SW 1271 (cell line): ENCODE measurements around the gene TMEM59.

Source experiments
- DNase-seq, 2 experiments: peaks; one replicate each; lab custom pipeline; 2025; lab: John Stamatoyannopoulos, UW

Gene TMEM59

GRCh38 chr1:53982034-53982762 is 70.8 kb downstream of the TMEM59 start:
- DNase-seq: no peak

- no peak for DNase-seq
Observed at GRCh38 chr1:53981220-53981619, 71.8 kb downstream of the TMEM59 start.

DNA sequence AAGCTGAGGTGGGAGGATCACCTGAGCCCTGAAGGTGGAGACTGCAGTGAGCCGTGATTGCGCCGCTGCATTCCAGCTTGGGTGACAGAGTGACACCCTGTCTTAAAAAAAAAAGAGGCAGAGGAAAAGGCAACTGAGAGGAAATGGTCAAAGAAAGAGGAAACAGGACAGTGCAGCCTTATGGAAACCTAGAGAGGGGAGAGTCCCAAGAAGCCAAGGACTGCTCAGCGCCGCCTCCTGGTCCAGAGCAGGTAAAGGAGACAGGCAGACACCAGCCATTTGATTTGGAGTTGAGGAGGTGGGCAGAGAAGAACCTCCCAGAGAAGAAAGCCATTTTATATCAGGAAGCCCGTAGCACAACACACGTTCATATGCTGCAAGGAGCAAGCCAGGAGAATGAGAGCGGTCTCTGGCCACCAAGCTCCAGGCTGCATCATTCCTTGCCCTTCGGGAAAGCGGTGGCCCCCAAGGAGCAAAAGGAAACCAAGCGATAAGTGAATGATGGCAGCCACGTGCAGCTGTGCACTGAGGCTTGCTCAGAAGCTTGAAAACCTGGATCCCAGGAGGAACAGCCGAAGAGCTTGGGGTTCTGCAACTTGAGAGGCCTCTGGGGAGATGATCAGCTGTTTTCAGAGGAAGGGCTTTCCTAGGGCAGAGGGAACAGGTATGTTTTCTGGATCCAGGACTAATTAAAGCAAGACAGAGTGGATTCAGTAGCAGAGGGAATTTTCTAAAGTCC is 73.1 kb downstream of the TMEM59 start:
- no peak for DNase-seq
